GM19025 (cell line): ENCODE measurements around the gene MIDN.
"Not testable (repeated sequence)": the region's sequence is repeated elsewhere in the genome, so short reads cannot be mapped to it uniquely, and the experiment has no call there.

Experiments used
- ATAC-seq: cut with Tn5 transposase; IDR thresholded peaks from one replicate; pipeline ENCODE4 v1.9.1; 2021; ENCODE audit warnings: mild to moderate bottlenecking, low read depth, moderate library complexity; ENCODE audit not compliant: unreplicated experiment

Gene MIDN

DNA sequence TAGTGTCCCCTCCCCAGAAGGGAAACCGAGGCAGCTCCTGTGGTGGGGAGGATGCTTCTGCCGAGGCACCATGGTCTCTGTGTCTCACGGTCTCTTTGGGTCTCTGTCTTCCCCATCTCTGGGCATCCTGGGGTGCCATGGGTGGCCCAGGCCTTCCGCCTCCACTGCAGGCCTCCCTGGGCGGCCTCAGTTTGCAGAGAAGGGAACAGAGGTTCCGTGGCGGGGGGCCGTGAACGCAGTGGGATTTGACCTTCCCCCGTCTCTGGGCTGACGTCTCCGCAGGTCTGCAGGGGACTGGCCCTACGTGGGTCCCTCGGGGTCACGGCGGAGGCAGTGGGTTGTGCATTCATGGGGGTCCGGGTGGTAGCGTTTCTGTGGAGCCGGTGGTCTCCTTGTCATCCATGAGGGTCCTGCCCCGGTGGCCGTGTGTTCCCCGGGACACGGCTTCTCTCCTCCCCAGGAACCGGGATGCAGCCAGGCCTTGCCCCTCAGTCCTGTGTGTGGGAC lies 41.9 kb downstream of the MIDN start:
- no peak for ATAC-seq

DNA sequence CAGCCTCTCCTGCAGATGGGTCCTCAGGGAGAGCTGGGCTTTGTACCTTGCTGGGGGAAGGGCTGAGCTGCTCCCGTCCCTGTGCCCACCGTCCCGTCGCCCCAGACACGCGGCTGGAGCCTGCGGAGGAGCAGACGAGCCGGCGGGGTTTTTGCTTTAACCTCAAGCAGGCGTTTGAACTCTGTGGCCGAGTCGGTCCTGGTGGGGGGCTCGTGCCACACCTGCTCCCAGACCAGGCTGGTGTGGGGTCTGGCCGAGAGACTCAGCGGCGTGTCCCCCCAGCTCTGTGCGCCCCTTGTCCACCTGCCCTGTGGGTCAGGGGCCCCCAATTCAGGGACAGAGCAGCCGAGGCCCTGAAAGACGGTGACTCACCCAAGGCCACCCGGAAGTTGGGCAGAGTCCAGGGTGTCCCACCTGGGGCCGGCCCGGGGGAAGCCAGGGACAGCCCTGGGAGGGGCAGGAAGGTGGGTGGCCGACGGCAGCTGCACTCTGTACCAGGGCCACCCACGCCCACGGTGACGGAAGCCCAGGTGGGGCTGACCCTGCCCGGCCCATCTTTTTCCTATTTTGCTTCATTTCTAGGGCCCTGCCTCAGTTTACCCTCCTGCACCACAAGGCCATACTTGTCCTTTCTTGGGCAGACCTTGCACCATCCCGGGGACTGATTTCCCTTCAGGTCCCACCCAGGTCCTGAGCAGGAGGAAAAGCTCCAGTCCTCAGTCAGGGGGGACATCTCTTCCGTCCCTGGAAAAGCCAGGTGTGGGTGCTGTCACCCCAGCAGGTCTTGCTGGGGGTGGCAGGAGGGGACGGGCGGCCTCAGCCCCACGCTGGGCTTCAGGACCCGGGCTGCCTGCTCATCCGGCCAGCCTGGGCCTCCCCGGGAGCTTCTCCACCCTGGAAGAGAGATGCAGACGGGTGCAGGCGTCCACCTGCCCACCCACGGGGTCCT lies 42.6 kb downstream of the MIDN start:
- ATAC-seq = no peak

DNA sequence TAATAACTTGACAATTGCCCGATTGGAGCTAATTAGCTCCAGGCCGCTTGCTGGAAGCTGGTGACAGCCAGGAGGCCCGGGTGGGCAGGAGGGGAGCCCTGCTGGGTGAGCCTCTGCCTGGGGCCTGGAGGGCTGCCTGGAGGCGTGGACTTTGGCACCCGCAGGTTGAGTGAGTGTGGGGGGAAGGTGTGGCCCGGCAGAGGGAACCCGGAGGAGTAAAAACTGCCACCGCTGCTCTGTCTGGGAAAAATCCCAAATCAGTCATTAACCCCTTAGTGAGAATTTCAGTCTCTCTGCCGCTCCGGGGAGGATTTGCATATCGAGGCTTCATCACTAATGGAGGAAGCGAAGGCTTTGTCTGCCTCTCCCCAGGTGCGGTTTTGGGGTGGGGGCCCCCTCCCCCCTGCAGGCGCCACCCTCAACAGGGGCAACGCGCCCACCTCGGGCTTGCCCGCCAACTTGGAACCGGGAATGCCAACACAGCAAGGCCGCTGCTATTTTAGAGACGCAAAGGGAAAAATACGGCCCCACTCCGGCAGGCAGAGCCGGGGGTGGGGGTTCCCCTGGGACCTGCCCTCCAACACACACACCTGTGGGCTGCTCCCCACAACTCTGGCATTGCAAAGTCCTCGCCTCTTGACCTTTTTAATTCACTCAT lies 43.5 kb downstream of the MIDN start:
- ATAC-seq = no peak

DNA sequence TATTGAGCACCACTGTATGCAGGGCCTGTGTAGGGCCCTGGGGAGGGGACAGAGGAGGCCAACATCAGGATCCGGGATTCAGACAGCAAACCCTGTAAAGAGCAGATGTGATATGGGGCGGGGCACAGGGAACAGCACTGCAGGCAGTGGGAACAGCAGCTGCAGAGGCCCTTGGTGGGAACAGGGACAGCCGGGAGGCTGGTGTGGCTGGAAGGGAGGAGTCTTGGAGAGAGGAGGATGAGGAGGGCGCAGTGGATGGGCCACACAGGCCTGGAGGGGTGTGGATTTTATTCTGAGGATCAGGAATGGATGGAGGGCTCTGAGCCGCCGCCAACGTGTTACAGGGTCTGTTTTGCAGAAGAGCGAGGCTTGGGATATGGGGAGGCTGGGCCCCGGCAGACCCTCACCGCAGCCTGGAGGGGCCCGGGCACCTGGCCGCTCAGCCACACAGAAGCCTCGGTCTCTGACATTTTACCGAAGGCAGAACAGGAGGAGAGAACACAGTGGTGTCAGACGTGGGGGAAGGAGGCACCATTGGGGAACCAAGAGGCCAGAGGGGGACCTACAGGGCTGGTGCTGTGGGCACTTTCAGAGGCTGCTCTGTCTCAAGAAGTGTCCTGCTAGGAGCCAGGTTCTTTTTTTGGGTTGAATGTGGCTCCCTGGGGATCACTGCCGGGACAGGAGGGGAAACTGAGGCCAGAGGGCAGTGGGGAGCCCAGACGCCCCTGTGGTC lies 44.2 kb downstream of the MIDN start:
- no peak for ATAC-seq

DNA sequence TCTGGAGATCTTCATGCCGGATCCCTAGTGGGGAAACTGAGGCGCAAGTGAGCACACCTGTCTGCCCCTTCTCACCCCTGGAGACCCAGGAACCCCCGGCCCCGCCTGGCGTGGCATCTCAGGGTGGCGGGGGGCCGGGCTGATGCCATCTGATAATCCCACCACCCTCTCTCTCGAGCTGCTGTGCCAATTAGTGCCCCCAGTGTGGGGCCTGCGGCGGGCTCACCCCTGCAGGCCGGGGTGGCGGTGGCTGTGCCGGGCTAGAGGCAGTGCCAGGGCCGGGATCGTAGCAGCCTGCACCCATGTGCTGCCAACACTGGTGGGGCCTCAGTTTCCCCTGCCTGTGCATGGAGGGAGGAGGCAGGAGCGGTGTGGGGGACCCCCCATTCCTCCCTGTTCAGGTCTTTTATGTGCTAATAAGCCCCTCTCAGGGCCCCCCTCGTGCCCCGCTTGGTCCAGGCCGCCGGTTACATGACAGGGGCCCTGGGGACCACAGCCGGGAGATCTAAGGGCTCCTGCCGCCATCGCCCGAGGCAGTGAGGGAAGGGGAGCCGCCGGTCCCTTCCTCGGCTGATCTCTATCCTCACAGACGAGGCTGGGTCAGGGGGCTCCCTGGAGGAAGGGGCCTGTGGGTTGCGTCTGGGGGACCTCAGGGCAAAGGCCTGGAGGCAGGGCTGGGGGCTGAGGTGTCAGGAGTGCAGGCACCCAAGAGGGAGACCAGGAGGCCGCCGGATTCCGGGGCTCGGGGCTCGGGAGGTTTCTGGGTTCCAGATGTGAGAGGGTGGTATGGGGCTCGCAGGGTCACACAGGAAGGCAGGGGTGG lies 45.6 kb downstream of the MIDN start:
- ATAC-seq = no peak

DNA sequence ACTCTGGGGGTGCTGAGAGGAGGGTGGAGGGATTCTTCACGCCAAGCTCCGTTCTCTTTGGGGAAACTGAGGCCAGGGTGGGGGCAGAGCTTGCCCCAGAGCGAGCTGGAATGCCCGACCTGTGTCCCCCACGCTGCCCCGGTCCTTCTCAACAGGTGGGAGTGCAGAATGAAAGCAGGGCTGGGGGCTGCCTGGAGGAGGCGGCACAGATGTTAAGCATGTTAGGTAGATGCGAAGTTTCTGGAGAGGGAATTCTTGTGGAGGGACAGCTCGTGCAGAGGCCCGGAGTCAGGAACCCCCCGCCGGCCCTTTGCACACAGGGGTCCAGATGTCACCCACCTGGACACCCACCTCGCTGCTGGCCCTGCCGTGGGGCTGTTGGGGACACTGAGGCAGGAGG lies 46.3 kb downstream of the MIDN start:
- no peak for ATAC-seq

DNA sequence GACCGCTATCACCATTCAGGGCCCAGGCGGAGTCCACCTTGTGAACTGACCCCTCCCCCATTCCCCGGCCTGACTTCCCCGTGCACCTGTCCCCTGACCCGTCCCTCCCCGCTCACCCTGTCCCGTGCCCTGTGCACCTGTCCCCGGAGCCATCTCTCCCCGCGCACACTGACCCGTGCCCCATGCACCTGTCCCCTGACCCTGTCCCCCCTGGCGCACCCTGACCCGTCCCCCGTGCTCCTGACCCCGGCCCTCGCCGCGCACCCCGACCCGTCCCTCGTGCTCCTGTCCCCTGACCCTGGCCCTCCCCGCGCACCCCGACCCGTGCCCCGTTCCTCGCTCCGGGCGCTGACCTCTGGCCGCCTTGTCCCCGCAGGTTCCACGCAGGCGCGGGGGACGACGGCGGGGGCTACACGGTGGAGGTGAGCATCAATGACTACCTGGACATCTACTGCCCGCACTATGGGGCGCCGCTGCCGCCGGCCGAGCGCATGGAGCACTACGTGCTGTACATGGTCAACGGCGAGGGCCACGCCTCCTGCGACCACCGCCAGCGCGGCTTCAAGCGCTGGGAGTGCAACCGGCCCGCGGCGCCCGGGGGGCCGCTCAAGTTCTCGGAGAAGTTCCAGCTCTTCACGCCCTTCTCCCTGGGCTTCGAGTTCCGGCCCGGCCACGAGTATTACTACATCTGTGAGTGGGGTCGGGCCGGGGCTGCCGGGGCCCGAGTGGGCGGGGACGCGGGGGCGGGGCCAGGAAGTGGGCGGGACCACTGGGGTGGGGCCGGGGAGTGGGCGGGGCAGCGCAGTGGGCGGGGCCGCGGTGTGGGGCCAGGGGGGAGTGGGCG lies 47.0 kb downstream of the MIDN start:
- no peak for ATAC-seq

DNA sequence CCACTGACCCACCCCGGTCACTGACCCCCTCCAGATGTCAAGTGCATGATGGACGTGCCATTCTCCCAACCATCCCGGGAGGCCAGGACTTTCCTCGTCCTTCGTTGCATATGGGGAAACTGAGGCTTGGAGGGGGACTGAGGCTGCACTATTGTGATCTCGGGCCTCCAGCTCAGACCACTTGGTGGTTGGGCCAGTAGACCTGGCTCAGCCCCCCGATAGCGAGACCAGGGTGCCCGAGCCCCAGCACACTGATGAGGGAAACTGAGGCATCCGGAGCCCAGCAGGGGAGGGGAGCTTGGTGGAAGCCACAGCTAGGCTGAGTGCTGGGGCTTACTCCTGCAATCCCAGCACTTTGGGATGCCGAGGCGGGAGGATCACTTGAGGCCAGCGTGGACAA lies 47.7 kb downstream of the MIDN start:
- ATAC-seq = no peak

DNA sequence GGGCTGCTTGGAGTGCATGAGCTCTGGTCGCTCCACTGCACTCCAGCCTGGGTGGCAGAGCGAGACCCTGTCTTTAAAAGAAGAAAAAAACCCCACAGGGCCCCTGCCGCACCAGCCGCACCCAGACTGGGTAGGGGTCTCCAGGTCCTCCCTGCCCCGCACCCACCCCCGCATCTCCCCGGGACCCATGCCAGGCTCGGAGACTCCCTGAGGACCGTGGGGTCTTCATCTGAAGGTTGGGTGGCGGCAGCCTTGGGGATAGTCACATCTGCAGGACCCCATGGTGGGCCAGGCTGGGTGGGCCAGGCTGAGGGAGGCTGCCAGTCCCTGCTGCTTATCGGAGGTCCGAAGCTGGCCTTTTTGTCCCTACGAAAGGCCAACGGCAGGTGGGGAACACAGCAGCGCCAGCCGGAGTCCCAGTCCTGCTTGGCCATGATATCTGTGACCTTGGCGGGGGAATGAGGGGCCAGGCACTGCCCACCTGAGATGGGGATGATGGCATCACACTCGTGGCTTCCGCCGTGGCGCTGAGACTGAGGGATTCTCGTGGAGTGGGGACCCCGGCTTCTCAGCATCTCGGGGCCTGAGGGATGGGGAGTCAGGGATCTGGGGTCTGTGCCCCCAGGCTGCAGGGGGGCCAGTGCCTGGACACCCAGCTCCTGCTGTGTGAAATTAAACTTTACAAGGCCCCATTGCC lies 48.3 kb downstream of the MIDN start:
- no peak for ATAC-seq

DNA sequence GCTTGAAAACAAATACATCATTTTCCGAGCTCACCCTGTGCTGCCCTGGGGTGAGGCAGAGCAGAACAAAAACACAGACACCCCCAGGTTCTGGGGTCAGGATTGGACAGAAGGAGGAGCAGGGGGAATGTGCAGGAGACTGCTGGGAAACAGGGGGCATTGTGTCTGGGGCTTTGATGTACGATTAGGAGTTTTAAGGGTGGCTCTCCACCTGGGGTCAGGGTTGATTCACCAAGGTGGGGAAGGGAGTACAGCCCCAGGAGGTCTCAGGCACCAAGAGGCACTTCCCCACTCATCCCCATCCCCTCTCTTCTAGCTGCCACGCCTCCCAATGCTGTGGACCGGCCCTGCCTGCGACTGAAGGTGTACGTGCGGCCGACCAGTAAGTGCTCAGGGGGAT lies 49.9 kb downstream of the MIDN start:
- ATAC-seq = no peak

DNA sequence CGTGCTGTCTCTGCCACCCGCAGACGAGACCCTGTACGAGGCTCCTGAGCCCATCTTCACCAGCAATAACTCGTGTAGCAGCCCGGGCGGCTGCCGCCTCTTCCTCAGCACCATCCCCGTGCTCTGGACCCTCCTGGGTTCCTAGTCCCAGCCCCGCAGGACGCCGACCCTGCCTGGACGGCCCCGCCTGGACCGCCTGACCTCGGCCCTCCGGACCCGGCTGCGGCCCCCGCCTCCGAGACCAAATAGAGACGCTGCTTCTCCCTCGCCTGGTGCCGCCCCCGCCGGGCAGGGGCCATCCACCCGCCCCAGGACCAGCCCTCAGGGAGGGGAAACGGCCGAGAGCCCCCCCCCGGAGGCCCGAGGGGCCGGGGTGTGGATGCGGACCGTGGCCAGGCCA lies 51.4 kb downstream of the MIDN start:
- no peak for ATAC-seq

DNA sequence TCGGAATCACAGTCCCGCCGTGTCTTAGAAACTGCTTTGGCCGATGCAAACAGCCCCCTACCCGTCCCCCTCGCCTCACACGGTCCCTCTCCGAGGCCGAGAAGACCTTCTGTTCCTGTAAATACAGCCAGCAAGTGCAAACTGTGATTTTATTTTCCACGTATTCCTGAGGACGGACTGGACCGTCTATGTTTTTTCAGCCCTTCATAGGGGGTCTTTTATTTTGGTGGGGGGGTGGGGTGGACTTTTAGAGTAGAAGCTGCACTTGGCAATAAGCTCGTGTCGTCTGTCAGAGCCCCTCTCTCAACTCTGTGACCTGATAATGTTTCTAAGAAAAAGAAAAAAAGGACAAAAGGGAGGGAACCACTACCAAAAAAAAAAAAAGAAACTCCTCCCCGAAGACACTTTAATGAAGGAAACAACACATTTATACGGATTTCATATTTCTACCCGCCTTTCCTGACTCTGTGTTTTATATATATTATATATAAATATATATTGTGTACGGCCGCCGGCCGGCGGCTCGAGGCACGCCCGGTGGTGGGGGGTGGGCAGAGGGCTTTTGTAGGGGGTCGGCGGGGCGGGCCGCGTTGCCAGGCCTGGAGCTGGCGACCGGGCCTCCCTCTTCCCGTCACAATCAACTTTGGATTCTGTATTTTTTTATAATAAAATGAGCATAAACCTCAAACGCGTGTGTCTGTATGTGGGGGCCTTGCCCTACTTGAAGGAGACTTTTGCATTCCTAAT lies 52.5 kb downstream of the MIDN start:
- no peak for ATAC-seq

DNA sequence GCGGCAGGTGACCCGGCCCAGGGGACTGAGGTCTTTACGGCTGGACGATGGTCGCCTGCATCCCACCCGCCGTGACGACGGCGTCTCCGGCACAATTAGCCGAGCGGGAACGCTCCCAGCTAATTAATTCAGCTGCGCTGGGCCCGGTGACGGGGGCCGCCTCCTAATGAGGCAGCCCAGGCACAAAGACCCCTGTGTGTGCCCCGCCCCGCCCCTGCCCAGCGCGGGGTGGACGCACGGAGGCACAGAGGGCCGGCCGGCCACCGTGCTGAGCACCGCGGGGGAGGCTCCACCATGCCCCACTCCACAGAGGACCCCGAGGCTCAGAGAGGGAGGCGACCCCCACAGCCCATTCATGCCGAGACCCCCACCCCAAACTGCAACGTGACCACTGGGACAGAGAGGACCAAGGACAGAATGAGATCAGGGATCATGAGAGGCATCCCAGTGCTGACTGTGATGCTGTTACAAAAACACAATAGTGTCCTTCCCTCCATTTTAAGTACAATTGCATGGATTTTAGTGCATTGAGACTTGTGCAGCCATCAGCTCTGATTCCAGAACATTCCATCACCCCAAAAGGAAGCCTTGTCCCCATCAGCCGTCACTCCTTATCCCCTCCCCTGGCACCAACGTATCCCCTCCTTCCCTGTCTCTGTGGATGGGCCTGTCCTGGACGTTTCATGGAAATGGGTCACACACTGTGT lies 54.3 kb downstream of the MIDN start:
- no peak for ATAC-seq

DNA sequence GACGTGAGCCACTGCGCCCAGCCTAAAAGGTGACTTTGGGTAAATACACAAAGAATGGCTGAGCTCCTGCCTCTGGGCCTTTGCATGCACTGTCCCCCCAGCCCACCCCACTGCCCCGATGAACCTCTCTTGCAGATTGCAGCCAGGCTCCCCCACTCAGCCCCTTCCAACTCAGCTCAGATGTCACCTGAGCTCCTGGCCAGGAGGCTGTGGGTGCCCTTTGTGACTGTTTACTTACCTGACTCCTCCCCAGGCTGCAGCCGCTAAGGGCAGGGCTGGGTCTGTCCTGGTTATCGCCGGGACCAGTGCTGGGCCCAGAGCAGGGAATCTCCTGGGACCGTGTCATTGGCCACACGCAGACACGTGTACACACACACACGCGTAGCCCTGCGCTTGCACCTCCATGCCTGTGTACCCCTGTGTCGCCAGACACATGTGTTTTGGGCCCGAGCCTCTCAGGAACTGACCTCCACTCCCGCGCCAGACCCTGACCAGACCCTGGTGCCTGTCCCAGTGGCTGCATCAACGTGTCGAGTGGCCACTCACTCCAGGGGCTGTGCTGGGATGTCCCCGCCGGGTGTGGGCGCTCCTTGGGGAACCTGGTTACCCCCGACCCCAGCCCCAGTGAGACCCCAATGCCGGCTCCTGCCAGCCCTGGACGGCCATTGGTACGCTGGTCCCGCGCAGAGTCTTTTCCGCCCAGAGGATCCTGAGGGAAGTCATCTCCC lies 56.0 kb downstream of the MIDN start:
- ATAC-seq = no peak

DNA sequence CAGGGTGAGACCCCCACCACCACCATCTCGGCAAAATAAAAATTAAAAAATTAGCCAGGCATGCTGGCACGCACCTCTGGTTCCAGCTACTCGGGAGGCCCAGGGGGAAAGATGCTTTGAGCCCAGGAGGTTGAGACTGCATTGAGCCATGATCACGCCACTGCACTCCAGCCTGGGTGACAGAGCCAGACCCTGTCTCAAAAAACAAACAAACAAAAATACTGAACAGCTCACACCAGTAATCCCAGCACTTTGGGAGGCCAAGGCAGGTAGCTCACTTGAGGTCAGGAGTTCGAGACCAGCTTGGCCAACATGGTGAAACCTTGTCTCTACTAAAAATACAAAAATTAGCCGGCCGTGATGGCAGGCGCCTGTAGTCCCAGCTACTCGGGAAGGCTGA lies 57.0 kb downstream of the MIDN start:
- ATAC-seq = not testable (repeated sequence)

DNA sequence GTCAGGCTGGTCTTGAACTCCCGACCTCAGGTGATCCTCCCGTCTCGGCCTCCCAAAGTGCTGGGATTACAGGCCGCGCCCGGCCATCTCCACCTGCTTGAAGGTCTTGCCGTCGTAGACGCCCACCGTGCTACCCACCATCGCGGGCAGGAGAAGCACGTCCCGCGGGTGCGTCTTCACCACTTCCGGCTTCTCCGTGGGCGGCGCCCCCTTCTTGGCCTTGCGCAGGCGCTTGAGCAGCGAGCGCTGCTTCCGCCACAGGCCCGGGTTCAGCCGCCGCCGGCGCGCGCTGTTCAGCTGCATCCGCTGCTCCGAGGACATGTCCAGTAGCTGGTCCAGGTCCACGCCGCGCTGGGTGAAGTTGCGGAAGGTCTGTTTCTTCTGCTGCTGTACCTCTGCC lies 58.9 kb downstream of the MIDN start:
- ATAC-seq = no peak

DNA sequence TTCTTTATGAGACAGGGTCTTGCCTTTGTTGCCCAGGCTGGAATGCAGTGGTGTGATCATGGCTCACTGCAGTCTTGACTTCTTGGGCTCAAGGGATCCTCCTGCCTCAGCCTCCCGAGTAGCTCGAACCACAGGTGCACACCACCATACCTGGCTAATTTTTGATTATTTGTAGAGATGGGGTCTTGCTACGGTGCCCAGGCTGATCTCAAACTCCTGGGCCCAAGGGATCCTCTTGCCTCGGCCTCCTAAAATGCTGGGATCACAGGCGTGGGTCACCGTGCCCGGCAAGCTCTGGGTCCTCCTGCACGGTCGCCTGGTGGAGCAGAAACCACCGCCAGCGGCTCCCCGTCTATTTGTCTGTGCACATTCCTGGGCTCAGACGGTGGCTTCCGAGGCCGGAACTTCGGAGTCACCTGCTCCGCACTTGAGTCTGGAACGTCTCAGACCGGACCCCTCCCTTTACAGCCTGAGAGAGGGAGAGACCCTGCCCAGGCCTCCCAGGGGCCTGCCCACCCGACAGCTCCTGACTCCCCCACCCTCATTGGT lies 59.4 kb downstream of the MIDN start:
- no peak for ATAC-seq
